Trophoblast cell (in vitro differentiated cells and primary cell): ENCODE data around the gene GSN.

ENCODE experiments used
- DNase-seq, 2 donors: peaks; one replicate each; pipeline ENCODE4 v3.0.0-alpha.2; 2016
- H2AFZ ChIP-seq: 2 replicates; pipeline ENCODE4 v1.6.1; 2013; ENCODE audit warnings: low read length, moderate library complexity, mild to moderate bottlenecking; ENCODE audit not compliant: insufficient read depth, poor library complexity
- H2AK5ac ChIP-seq: 2 replicates; pipeline ENCODE4 v1.6.1; 2013; ENCODE audit warnings: mild to moderate bottlenecking, low read length
- H2BK120ac ChIP-seq: 2 replicates; pipeline ENCODE4 v1.6.1; 2013; ENCODE audit warnings: low read length, mild to moderate bottlenecking, moderate library complexity; ENCODE audit not compliant: insufficient read depth, poor library complexity
- H2BK12ac ChIP-seq: 2 replicates; pipeline ENCODE4 v1.6.1; 2013; ENCODE audit warnings: mild to moderate bottlenecking, low read length, moderate library complexity
- H2BK5ac ChIP-seq: 2 replicates; pipeline ENCODE4 v1.6.1; 2013; ENCODE audit warnings: low read length, low read depth, moderate library complexity, mild to moderate bottlenecking; ENCODE audit not compliant: poor library complexity
- H3K14ac ChIP-seq: 2 replicates; pipeline ENCODE4 v1.6.1; 2013; ENCODE audit warnings: mild to moderate bottlenecking, low read length
- H3K18ac ChIP-seq: 2 replicates; pipeline ENCODE4 v1.6.1; 2013; ENCODE audit warnings: mild to moderate bottlenecking, low read length
- H3K23ac ChIP-seq: 2 replicates; pipeline ENCODE4 v1.6.1; 2013; ENCODE audit warnings: low read length
- H3K27ac ChIP-seq: 2 replicates; pipeline ENCODE4 v1.5.1; 2013; ENCODE audit warnings: low read depth, mild to moderate bottlenecking, inconsistent platforms, low read length, moderate library complexity
- H3K27me3 ChIP-seq: 2 replicates; pipeline ENCODE4 v1.6.1; 2013; ENCODE audit warnings: inconsistent platforms, mild to moderate bottlenecking, low read length, moderate library complexity; ENCODE audit not compliant: insufficient read depth
- H3K36me3 ChIP-seq, 2 experiments: 1 replicate in 1 of 2; 2 replicates in 1 of 2; pipeline ENCODE4 v1.6.1; 2013; ENCODE audit warnings: low read length in 2 of 2, mild to moderate bottlenecking in 2 of 2, moderate library complexity in 1 of 2; ENCODE audit not compliant: insufficient read depth in 2 of 2, control insufficient read depth in 1 of 2
- H3K4ac ChIP-seq: 2 replicates; pipeline ENCODE4 v1.6.1; 2013; ENCODE audit warnings: low read depth, mild to moderate bottlenecking, low read length, moderate library complexity
- H3K4me1 ChIP-seq, 2 experiments: 1 replicate in 1 of 2; 2 replicates in 1 of 2; pipeline ENCODE4 v1.6.1; 2013; ENCODE audit warnings: low read length in 2 of 2, mild to moderate bottlenecking in 2 of 2, moderate library complexity in 1 of 2; ENCODE audit not compliant: insufficient read depth in 2 of 2, control insufficient read depth in 1 of 2
- H3K4me2 ChIP-seq: 2 replicates; pipeline ENCODE4 v1.6.1; 2013; ENCODE audit warnings: inconsistent platforms, mild to moderate bottlenecking, low read length, moderate library complexity
- H3K4me3 ChIP-seq: 2 replicates; pipeline ENCODE4 v1.5.1; 2013; ENCODE audit warnings: mild to moderate bottlenecking, low read depth, low read length, inconsistent platforms
- H3K79me1 ChIP-seq: one replicate; pipeline ENCODE4 v1.6.1; 2013; ENCODE audit warnings: low read length
- H3K79me2 ChIP-seq: 2 replicates; pipeline ENCODE4 v1.6.1; 2013; ENCODE audit warnings: low read length, mild to moderate bottlenecking; ENCODE audit not compliant: control insufficient read depth, insufficient read depth, poor library complexity
- H3K9ac ChIP-seq: 2 replicates; pipeline ENCODE4 v1.6.1; 2013; ENCODE audit warnings: mild to moderate bottlenecking, low read length
- H3K9me3 ChIP-seq: 2 replicates; pipeline ENCODE4 v1.6.1; 2013; ENCODE audit warnings: low read depth, mild to moderate bottlenecking, control low read depth, inconsistent platforms, low read length; ENCODE audit not compliant: insufficient read depth
- H4K12ac ChIP-seq: 2 replicates; pipeline ENCODE4 v1.6.1; 2013; ENCODE audit warnings: low read depth, mild to moderate bottlenecking, low read length, moderate library complexity
- H4K8ac ChIP-seq: 2 replicates; pipeline ENCODE4 v1.6.1; 2013; ENCODE audit warnings: low read depth, mild to moderate bottlenecking, low read length, moderate library complexity
- H4K91ac ChIP-seq: one replicate; pipeline ENCODE4 v1.6.1; 2013; ENCODE audit warnings: low read depth, mild to moderate bottlenecking, low read length, moderate library complexity
- WGBS: extraction: QIAGEN DNeasy Blood & Tissue Kit; methylation state at CpG from one replicate; pipeline ENCODE4 v1.1.7; 2013; ENCODE audit warnings: missing lambda C conversion rate; ENCODE audit not compliant: insufficient read length, insufficient coverage; ENCODE audit errors: extremely low coverage; 5-methylcytosine and 5-hydroxymethylcytosine counted together

GSN gene

DNA sequence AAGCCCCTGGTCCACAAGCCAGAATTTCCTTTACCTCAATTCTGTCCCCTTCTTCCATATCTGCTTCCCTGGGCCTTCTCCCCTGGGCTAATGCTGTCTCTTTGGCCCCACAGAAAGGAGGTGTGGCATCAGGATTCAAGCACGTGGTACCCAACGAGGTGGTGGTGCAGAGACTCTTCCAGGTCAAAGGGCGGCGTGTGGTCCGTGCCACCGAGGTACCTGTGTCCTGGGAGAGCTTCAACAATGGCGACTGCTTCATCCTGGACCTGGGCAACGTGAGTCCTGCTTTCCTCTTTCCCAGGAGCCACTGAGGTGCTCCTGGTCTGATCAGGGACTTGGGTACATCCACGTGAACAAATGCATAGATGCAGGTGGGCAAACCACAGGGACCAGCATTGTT, 42.6 kb downstream of the GSN start:
- no peaks in the 10 kb centered on the region for H3K79me1 ChIP-seq
- WGBS = no CpG with 5 or more reads among the region's 9 CpGs
- H2BK120ac ChIP-seq = no peak overlapping the region
- H3K36me3 ChIP-seq = peaks cover 48 to 58% of the 10 kb centered on the region in 2 experiments
- no peaks in the 10 kb centered on the region for H3K4me1 ChIP-seq
- H3K79me2 ChIP-seq = no peaks in the 10 kb centered on the region
- no peak overlapping the region for H3K23ac ChIP-seq
- no peak overlapping the region for H4K12ac ChIP-seq
- DNase-seq = no peak
- H2BK5ac ChIP-seq = no peak overlapping the region
- no peak overlapping the region for H3K14ac ChIP-seq
- no peak overlapping the region for H3K9ac ChIP-seq
- no peak overlapping the region for H2BK12ac ChIP-seq
- H3K18ac ChIP-seq = no peak overlapping the region
- H3K27ac ChIP-seq = no peak overlapping the region
- no peaks in the 10 kb centered on the region for H3K9me3 ChIP-seq
- no peaks in the 10 kb centered on the region for H3K27me3 ChIP-seq
- no peak overlapping the region for H3K4me2 ChIP-seq
- no peak overlapping the region for H4K91ac ChIP-seq
- no peak overlapping the region for H3K4ac ChIP-seq
- H4K8ac ChIP-seq = no peak overlapping the region
- no peak overlapping the region for H2AFZ ChIP-seq
- no peak overlapping the region for H3K4me3 ChIP-seq
- H2AK5ac ChIP-seq = no peak overlapping the region

DNA sequence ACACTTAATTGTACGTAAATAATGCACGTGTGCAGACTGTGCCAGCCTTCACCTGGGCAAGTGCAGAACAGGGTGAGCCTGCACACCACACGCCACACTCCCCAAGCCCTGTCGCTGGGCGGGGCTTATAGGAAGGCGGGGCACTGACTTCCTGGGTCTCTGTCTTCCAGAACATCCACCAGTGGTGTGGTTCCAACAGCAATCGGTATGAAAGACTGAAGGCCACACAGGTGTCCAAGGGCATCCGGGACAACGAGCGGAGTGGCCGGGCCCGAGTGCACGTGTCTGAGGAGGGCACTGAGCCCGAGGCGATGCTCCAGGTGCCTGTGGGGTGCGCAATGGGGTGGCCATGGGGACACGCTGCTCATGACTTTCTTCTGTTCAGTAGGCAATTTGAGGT, 44.2 kb downstream of the GSN start:
- no peak overlapping the region for H2BK12ac ChIP-seq
- H2AFZ ChIP-seq = no peak overlapping the region
- H3K23ac ChIP-seq = no peak overlapping the region
- H2BK120ac ChIP-seq = no peak overlapping the region
- H3K27ac ChIP-seq = no peak overlapping the region
- no peak overlapping the region for H4K12ac ChIP-seq
- H3K9me3 ChIP-seq = no peaks in the 10 kb centered on the region
- DNase-seq = no peak
- H3K79me1 ChIP-seq = no peaks in the 10 kb centered on the region
- no peak overlapping the region for H3K14ac ChIP-seq
- no peak overlapping the region for H3K4me3 ChIP-seq
- H3K18ac ChIP-seq = no peak overlapping the region
- no CpG with 5 or more reads among the region's 17 CpGs for WGBS
- no peaks in the 10 kb centered on the region for H3K4me1 ChIP-seq
- no peak overlapping the region for H3K9ac ChIP-seq
- H3K4ac ChIP-seq = no peak overlapping the region
- no peaks in the 10 kb centered on the region for H3K79me2 ChIP-seq
- H4K8ac ChIP-seq = no peak overlapping the region
- H3K27me3 ChIP-seq = no peaks in the 10 kb centered on the region
- no peak overlapping the region for H3K4me2 ChIP-seq
- no peak overlapping the region for H2AK5ac ChIP-seq
- no peak overlapping the region for H4K91ac ChIP-seq
- H3K36me3 ChIP-seq = peaks cover 53 to 62% of the 10 kb centered on the region in 2 experiments
- H2BK5ac ChIP-seq = no peak overlapping the region

DNA sequence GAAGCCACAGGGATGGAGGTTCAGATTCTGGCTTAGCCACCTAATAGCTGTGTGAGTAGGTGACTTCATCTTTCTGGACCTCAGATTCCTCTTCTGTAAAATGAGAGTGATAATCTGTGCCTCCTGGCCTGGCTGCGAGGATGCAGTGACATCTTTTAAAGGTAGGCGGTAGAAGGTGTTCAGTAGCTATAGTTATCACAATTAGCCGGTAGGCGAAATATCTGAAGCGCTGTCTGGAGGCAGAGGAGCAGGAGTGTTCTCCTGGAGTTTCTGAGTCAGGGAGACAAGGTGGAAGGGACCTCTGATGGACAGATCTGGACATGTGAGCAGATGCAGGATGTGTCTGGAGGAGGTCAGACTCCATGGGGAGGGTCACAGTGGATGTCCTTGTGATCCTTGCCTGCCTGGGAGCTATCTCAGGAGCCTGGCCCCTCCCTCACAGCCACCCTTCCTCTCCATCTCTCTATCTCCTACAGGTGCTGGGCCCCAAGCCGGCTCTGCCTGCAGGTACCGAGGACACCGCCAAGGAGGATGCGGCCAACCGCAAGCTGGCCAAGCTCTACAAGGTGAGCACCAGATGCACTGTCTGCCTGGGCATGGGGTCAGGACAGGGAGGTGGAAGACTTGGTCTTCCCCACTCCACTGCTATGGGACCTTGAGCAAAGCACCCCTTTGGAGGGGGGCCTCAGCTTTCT, 45.6 kb downstream of the GSN start:
- no peak overlapping the region for H4K8ac ChIP-seq
- no peak overlapping the region for H3K4me2 ChIP-seq
- H2BK5ac ChIP-seq = no peak overlapping the region
- no peak overlapping the region for H3K14ac ChIP-seq
- WGBS = no CpG with 5 or more reads among the region's 10 CpGs
- no peaks in the 10 kb centered on the region for H3K79me2 ChIP-seq
- H3K9me3 ChIP-seq = no peaks in the 10 kb centered on the region
- no peak overlapping the region for H3K4me3 ChIP-seq
- H3K79me1 ChIP-seq = no peaks in the 10 kb centered on the region
- H3K36me3 ChIP-seq = peaks cover 54 to 63% of the 10 kb centered on the region in 2 experiments
- H3K9ac ChIP-seq = no peak overlapping the region
- H2BK120ac ChIP-seq = no peak overlapping the region
- DNase-seq = no peak
- no peak overlapping the region for H2BK12ac ChIP-seq
- no peaks in the 10 kb centered on the region for H3K4me1 ChIP-seq
- H4K12ac ChIP-seq = no peak overlapping the region
- no peaks in the 10 kb centered on the region for H3K27me3 ChIP-seq
- no peak overlapping the region for H3K23ac ChIP-seq
- no peak overlapping the region for H3K27ac ChIP-seq
- H3K4ac ChIP-seq = no peak overlapping the region
- no peak overlapping the region for H2AK5ac ChIP-seq
- H4K91ac ChIP-seq = no peak overlapping the region
- no peak overlapping the region for H3K18ac ChIP-seq
- no peak overlapping the region for H2AFZ ChIP-seq

DNA sequence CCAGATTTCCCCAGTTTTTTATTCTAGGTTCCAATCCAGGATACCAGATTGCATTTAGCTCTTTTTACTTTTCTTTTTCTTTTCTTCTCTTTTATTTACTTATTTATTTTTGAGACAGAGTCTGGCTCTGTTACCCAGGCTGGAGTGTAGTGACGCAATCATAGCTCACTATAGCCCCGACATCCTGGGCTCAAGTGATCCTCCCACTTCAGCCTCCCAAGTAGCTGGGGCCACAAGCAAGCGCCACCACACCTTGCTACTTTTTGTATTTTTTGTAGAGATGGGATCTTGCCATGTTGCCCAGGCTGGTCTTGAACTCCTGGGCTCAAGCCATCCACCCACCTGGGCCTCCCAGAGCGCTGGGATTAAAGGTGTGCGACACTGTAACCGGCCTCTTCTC, 48.4 kb downstream of the GSN start:
- H3K36me3 ChIP-seq = peaks cover 49 to 59% of the 10 kb centered on the region in 2 experiments
- H3K79me1 ChIP-seq = no peaks in the 10 kb centered on the region
- no peak overlapping the region for H2BK120ac ChIP-seq
- peaks cover 1% of the 10 kb centered on the region for H3K9me3 ChIP-seq
- no peak overlapping the region for H3K18ac ChIP-seq
- H4K91ac ChIP-seq = no peak overlapping the region
- no peak overlapping the region for H3K23ac ChIP-seq
- no CpG with 5 or more reads among the region's 6 CpGs for WGBS
- no peaks in the 10 kb centered on the region for H3K27me3 ChIP-seq
- H2BK12ac ChIP-seq = no peak overlapping the region
- H3K9ac ChIP-seq = no peak overlapping the region
- H4K12ac ChIP-seq = no peak overlapping the region
- no peak overlapping the region for H3K4ac ChIP-seq
- H4K8ac ChIP-seq = no peak overlapping the region
- H2AK5ac ChIP-seq = no peak overlapping the region
- H3K14ac ChIP-seq = no peak overlapping the region
- no peak overlapping the region for H3K4me3 ChIP-seq
- no peak for DNase-seq
- H3K4me2 ChIP-seq = no peak overlapping the region
- H3K79me2 ChIP-seq = no peaks in the 10 kb centered on the region
- no peak overlapping the region for H3K27ac ChIP-seq
- H2AFZ ChIP-seq = no peak overlapping the region
- no peak overlapping the region for H2BK5ac ChIP-seq
- H3K4me1 ChIP-seq = no peaks in the 10 kb centered on the region
